Measurements from ENCODE around the gene ADCY5.

Gene ADCY5

DNA sequence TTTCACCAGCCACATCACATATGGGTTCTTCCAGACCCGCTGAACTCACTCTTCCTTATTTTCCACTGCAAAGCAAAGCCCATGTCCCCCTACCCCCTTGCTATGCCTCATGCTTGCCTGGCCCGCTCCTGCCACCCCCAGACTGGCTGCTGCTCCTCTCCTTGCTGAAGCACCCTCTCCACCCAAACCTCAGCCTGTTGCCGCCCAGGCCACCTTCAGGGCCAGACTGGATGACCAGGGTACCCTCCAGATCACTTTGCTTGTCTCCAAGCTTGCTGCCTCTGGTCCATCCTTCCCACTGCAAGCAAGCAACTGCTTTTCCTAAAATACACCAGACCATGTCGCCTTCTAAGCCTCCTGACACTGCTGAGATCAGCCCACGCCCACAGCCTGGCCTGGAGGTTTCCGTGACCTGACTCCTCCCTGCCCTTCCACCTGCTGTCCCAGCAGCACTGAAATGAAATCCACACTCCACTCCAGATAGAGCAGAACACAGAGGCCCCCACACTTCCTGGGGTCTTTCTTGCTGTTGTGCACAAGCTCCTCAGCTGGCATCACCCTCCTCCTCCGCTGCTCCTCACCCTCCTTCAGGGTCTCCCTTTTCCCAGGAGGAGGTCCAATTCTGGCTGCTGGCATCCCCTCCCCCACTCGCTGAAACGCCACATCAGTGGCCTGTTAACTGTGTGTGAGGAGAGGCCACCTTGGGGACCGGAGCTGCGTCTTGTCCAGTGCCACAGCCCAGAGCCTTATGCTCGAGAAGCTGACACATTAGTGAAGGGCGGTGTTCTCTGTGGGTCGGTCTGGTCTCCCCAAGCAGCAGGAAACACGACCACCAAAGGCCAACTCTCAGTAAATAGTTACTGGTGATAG is 99.1 kb downstream of the ADCY5 start:
- no peak overlapping the region for H3K4me3 ChIP-seq (replicated peaks; ENCODE audit: low read depth, low read length)
- DNase-seq (ENCODE audit: low read depth) = no peak
- TF ChIP-seq CTCF (IDR thresholded peaks at IDR 0.05; ENCODE audit: low read length, missing control alignments) = no peak

DNA sequence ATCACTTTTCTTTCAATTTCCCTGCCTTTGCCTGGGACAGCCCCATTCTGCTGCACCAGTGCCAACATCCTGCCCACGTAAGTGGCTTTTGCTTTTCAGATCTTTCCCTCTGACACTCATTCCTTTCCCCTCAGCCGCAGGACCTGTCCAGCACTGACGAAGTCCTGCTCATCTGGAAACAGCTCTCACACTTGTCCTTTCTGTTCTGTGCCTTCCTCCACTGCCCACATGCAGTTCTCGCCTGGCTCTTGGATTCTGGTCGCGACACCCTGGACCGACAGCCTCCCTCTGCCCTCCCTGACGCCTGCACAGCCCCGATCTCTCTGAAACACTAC is 99.7 kb downstream of the ADCY5 start:
- no peak for DNase-seq (ENCODE audit: low read depth)
- H3K4me3 ChIP-seq (replicated peaks; ENCODE audit: low read depth, low read length) = no peak overlapping the region
- no peak for TF ChIP-seq CTCF (IDR thresholded peaks at IDR 0.05; ENCODE audit: low read length, missing control alignments)

- DNase-seq (ENCODE audit: low read depth) = no peak
- no peak overlapping the region for H3K4me3 ChIP-seq (replicated peaks; ENCODE audit: low read depth, low read length)
- TF ChIP-seq CTCF (IDR thresholded peaks at IDR 0.05; ENCODE audit: low read length, missing control alignments) = no peak
Observed at GRCh38 chr3:123348471-123349200, 100.3 kb downstream of the ADCY5 start.

DNA sequence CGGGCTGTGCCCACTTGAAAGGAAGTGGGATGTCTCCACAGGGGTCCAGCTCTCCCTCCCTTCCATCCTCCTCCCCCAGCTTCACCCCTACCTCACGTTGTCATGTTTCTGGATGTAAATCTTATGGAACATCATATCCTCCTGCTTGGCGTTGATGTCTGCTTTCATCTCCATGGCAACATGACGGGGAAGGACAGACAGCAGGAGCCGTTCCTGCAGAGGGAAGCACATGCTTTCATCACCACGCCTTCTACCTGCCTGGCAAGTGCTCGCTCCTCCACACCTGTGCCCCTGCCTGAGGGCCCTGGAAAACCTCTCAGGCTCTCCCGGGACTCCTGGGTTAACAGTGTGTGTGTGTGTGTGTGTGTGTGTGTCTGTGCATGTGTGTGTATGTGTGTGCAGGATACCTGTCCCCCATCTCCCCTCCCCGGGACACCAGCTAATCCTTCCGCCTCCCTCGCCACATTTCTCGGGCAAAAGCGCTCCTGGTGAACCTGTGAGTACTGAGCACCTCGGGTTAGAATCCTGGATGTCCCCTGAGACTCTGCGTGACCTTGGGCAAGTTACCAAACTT is 101.1 kb downstream of the ADCY5 start:
- no peak for TF ChIP-seq CTCF (IDR thresholded peaks at IDR 0.05; ENCODE audit: low read length, missing control alignments)
- no peak for DNase-seq (ENCODE audit: low read depth)
- H3K4me3 ChIP-seq (replicated peaks; ENCODE audit: low read depth, low read length) = no peak overlapping the region

- H3K4me3 ChIP-seq (replicated peaks; ENCODE audit: low read depth, low read length) = no peak overlapping the region
- no peak for TF ChIP-seq CTCF (IDR thresholded peaks at IDR 0.05; ENCODE audit: low read length, missing control alignments)
- no peak for DNase-seq (ENCODE audit: low read depth)
Observed at GRCh38 chr3:123347205-123347604, 101.7 kb downstream of the ADCY5 start.

DNA sequence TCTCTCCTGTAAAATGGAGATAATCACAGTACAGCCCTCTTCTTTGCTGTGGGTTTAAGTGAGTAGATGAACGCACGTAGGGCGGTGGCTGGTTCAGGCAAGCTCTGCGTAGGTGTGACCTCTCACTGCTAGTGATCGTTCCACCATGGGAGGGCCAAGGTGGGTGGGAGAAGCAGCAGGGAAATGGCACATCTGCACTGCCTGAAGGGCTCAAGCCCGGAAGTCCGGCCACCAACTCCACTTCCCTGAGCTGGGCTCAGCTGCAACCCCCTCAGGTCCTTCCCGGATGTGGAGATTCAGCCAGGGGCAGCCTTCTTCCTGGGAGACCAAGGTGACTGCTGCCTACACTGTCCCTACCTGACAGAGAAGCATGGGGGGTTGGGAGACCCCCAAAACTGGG is 102.9 kb downstream of the ADCY5 start:
- no peak for DNase-seq (ENCODE audit: low read depth)

More for the DNA sequence above, 102.9 kb downstream of the ADCY5 start:
- no peak overlapping the region for H3K4me3 ChIP-seq (replicated peaks; ENCODE audit: low read depth, low read length)
- no peak for TF ChIP-seq CTCF (IDR thresholded peaks at IDR 0.05; ENCODE audit: low read length, missing control alignments)

All from fibroblast of pulmonary artery (primary cell).